GM21360 (cell line): ENCODE results near the gene STIM1.
"Not testable (repeated sequence)": the region's sequence is repeated elsewhere in the genome, so short reads cannot be mapped to it uniquely, and the experiment has no call there.

ENCODE experiments used
- ATAC-seq: cut with Tn5 transposase; IDR thresholded peaks from one replicate; pipeline ENCODE4 v1.9.1; 2021; ENCODE audit warnings: mild to moderate bottlenecking, moderate library complexity; ENCODE audit not compliant: unreplicated experiment

STIM1 gene

DNA sequence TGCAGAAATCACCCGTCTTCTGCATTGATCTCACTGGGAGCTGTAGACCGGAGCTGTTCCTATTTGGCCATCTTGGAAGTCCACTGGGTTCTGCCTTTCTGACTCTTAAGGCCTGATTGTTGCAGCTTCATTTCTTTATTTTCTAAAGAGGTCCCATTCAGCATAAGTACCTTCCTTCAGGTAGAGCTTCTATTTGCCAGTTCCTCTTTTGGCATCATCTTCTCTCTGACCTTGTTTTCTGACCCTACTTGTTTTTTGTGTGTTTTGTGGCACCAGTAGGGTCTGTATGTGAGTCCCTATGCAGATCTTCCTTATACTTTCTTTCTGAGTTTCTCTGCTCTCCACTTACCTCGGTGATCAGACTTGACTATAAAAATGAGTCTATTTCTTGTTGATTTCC is 161.7 kb downstream of the STIM1 start:
- no peak for ATAC-seq

DNA sequence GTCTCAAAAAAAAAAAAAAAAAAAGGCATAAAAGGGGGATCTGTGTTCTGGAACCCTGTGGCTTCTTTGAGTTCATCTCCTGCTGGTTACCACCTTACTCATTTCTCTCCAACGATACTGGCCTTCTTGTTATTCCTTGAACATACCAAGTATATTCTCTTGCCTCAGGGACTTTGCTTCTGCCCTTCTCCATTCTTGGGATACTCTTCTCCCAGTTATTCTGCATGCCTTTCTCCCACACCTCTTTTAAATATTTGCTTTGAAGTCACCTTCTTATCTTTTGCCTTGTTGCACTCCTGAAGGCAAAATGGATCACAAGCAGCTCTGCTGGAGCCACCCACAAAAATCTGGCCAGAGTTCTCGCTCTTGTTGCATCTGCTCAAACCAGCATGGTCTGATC is 163.2 kb downstream of the STIM1 start:
- no peak for ATAC-seq

GRCh38 chr11:4019891-4020290 is 164.4 kb downstream of the STIM1 start:
- no peak for ATAC-seq

- no peak for ATAC-seq
Measured at GRCh38 chr11:4022669-4023068, 167.2 kb downstream of the STIM1 start.

- no peak for ATAC-seq
Measured at GRCh38 chr11:4025248-4025966, 169.9 kb downstream of the STIM1 start.

- ATAC-seq, result no peak
Measured at GRCh38 chr11:4025967-4026324, 170.5 kb downstream of the STIM1 start.

- ATAC-seq, result no peak
Measured at GRCh38 chr11:4026389-4026788, 170.9 kb downstream of the STIM1 start.

DNA sequence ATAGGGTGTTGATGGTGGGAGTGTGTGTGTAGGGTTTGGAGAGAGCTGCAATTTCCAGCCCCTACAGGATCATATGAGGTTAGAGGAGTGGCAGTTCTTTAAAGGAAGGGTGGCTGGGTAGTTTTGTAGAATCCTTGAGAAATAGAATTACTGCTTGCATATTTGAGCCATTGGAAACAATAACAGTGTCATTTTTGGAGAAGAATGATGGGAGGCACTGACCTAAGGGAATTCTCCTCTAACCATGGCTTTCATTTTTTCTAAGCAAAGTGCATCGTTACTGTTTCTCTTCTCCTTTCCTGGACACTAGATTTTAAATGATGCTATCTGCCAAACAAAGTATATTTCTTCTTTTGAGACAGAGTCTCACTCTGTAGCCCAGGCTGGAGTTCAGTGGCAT is 172.3 kb downstream of the STIM1 start:
- ATAC-seq, result no peak

GRCh38 chr11:4030197-4030596 is 174.7 kb downstream of the STIM1 start:
- ATAC-seq, result no peak

DNA sequence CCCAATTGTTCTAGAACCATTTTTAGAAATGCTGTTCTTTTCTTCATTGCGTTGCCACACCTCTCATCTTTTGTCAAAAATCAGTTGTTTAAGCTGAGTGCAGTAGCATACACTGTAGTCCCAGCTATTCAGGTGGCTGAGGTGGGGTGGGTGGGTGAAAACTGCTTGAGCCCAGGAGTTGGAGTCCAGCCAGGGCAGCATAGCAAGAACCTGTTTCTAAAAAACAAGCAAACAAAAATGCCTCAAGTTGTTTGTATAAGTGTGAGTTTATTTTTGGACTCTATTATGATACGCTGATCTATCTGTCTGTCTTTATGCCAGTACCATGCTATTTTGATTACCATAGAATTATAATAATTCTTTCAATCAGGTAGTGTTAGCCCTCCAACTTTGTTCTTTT is 176.6 kb downstream of the STIM1 start:
- no peak for ATAC-seq

DNA sequence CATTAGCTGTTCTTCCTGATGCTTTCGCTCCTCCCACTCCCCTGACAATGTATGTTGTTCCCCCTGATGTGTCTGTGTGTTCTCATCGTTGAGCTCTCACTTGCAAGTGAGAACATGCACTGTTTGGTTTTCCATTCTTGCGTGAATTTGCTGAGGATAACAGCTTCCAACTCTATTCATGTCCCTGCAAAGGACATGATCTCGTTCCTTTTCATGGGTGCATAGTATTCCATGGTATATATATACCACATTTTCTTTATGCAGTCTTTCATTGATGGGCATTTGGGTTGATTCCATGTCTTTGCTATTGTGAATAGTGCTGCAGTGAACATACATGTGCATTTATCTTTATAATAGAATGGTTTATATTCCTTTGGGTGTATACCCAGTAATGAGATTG is 180.5 kb downstream of the STIM1 start:
- no peak for ATAC-seq

DNA sequence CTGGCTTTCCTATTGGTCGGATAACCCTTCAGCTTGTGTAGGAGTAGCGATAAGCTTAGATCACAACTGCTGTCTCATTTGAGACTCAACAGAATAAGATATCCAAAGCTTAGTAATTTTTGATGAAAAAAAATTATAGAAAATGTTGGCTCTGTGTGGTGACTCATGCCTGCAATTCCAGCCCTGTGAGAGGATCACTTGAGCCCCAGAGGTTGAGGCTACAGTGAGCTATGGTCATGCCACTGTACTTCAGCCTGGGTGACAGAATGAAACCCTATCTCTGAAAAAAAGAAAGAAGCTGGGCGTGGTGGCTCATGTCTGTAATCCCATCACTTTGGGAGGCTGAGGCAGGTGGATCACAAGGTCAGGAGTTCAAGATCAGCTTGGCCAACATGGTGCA is 183.5 kb downstream of the STIM1 start:
- ATAC-seq, result no peak

GRCh38 chr11:4040461-4040860 is 185.0 kb downstream of the STIM1 start:
- ATAC-seq, result no peak

- no peak for ATAC-seq
Measured at GRCh38 chr11:4041731-4042391, 186.4 kb downstream of the STIM1 start.

- ATAC-seq, result no peak
Measured at GRCh38 chr11:4044976-4045646, 189.6 kb downstream of the STIM1 start.

DNA sequence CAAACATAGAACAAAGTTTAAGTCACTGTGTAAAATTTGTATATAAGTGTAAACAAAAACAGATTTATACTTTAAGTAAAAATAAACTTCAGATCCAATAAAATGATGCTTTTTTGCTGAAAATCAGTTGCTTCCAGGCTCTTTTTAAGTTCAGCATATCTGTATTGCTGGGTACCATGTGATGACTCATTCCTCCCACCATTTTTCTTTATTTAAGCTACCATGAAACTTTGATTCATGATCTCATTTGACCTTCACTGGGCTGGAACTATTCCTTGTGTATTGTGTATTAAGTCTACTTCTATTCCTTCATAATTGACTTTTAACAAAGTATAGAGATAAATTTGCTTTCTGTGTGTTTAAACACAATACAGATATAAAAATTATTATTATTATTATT is 192.9 kb downstream of the STIM1 start:
- no peak for ATAC-seq

DNA sequence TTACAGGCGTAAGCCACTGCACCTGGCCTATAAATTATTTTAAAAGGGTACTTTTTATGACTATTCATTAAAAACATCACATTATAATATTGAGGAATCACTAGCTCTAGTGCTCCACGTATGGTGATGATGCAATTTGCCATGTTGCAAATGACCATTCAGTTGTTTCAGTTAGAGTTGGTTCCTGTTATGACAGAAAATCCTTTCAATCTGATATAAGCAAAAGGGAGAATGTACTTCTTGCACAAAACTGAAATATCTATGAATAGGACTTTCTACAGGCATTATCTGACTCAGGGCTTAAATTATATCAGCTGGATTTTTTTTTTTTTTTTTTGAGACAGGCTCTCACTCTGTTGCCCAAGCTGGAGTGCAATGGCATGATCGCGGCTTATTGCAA is 193.5 kb downstream of the STIM1 start:
- ATAC-seq, result no peak

DNA sequence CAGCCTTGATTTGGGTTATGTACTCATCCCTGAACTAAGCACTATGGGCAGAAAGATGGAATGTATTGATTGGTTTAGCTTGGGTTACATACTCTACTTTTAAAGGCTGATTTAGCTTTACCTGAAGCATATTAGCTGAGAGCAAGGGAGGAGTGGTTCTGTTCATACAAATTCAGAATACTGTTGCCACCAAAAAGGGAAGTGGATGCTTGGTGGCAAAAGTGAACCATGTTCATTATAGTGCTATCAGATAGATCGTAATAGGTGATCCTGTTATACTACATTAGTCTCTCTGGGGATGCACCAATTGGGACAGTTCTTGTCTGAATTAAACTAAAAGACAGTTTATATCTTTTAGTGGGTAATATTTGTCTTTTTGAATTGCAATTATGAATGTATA is 194.7 kb downstream of the STIM1 start:
- no peak for ATAC-seq

- ATAC-seq, result not testable (repeated sequence)
Measured at GRCh38 chr11:4053200-4053599, 197.7 kb downstream of the STIM1 start.

DNA sequence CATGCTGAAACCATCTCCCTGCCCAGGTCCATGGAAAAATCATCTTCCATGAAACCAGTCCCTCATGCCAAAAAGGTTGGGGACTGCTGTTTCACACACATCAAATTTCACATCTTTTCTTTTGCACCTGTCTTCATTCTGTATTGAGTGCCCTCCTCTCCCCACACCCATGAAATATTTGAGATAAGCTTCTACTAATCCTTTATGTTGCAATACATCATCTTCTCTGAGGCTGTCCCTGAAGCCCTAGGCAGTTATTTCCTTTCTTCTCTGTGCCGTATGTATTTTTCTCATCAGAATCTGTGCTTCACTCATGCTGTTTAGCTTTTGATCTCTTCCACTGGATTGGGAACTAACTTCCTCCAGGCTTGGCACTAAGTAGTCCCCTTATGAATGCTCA is 199.2 kb downstream of the STIM1 start:
- no peak for ATAC-seq

GRCh38 chr11:4059424-4059823 is 204.0 kb downstream of the STIM1 start:
- ATAC-seq, result no peak

DNA sequence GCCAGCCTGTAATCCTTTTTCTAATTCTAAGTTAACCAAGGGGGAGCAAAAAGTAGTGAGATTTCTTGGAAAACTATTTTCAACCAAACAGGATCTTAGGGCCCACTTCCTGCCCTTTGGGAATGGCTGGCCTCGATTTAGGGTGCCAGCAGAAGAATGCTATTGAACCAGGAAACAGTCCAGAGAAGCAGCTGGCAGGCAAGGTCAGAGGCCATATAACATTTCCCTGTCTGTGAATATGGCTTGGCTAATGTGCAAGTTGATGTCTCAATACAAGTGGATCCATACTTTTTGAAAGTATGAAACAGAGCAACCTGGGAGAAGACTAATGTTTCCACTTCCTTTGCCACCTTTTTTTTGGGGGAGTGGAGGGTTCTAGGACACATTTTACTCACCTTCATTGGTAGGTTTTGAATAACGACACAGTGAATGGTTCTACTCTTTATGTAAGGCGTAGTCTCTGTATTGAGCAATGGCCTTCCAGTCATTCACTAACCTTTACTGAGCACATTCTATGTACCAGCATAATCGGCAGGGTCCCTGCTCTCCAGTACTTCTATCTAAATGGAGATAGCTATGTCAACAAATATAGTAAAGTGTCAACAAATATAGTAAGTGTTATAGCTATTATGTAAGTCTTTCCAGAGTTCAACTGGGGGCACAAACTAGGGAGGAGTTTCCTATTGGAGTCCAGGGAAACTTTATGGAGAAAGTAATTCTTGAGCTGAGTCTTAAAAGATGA is 204.9 kb downstream of the STIM1 start:
- ATAC-seq, result no peak
